ENCODE measurements around the gene POMGNT1. TPM values are rescaled to one million over a fixed set of nuclear protein-coding genes. Genes with fewer than 3 reads are reported as not detected.

The POMGNT1 gene
- total and polyA plus RNA-seq, 2 of the 13 experiments (the other 11 are each of a cell fraction or from before 2014, with no cell fraction given), result 33.9 to 46.8 TPM

DNA sequence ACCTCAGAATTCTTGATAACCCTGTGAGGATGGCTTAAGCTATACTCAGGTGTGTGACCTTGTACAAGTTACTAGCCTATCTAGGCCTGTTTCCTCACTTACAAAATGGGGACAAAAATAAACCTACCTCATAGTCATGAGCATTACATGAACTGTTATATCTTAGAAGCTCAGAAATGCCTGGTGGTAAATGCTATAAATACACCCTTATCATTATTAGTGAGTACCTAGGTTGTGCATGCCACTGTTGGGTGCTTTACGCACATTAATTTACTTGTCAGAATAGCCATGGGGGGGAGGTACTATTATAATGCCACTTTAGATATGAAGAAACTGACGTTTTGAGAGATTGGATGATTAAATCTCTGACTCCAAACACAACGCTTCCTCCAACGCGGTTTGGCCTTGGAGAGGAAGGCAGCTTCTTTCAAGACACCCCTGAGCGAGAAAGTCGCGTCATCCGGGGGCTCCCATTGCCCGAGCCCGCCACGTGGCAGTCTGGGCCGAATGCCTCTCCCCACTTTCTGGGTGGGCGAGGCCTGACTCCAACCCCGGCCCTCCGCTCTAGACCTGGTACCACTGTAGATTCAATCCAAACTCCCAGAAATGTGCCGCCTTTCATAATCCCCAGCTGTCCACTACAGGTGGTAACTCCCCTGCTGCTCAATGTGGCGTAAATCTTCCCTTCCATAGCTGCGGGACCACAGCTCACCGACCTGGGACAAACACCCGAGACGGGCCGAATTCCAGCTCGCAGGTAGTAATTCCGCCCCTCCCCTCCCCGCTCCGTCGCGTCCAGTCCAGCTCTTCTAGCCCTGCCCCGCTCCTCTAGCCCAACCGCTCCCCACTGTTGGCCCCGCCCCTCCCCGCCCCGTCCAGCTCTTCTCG, 48.6 kb upstream of the POMGNT1 start (continued):
- TF ChIP-seq, protein P1, sequence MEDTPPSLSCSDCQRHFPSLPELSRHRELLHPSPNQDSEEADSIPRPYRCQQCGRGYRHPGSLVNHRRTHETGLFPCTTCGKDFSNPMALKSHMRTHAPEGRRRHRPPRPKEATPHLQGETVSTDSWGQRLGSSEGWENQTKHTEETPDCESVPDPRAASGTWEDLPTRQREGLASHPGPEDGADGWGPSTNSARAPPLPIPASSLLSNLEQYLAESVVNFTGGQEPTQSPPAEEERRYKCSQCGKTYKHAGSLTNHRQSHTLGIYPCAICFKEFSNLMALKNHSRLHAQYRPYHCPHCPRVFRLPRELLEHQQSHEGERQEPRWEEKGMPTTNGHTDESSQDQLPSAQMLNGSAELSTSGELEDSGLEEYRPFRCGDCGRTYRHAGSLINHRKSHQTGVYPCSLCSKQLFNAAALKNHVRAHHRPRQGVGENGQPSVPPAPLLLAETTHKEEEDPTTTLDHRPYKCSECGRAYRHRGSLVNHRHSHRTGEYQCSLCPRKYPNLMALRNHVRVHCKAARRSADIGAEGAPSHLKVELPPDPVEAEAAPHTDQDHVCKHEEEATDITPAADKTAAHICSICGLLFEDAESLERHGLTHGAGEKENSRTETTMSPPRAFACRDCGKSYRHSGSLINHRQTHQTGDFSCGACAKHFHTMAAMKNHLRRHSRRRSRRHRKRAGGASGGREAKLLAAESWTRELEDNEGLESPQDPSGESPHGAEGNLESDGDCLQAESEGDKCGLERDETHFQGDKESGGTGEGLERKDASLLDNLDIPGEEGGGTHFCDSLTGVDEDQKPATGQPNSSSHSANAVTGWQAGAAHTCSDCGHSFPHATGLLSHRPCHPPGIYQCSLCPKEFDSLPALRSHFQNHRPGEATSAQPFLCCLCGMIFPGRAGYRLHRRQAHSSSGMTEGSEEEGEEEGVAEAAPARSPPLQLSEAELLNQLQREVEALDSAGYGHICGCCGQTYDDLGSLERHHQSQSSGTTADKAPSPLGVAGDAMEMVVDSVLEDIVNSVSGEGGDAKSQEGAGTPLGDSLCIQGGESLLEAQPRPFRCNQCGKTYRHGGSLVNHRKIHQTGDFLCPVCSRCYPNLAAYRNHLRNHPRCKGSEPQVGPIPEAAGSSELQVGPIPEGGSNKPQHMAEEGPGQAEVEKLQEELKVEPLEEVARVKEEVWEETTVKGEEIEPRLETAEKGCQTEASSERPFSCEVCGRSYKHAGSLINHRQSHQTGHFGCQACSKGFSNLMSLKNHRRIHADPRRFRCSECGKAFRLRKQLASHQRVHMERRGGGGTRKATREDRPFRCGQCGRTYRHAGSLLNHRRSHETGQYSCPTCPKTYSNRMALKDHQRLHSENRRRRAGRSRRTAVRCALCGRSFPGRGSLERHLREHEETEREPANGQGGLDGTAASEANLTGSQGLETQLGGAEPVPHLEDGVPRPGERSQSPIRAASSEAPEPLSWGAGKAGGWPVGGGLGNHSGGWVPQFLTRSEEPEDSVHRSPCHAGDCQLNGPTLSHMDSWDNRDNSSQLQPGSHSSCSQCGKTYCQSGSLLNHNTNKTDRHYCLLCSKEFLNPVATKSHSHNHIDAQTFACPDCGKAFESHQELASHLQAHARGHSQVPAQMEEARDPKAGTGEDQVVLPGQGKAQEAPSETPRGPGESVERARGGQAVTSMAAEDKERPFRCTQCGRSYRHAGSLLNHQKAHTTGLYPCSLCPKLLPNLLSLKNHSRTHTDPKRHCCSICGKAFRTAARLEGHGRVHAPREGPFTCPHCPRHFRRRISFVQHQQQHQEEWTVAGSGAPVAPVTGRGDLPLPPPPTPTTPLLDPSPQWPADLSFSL (CRISPR knock-in tag; IDR thresholded peaks at IDR 0.05), result no peak
- TF ChIP-seq, protein P2, sequence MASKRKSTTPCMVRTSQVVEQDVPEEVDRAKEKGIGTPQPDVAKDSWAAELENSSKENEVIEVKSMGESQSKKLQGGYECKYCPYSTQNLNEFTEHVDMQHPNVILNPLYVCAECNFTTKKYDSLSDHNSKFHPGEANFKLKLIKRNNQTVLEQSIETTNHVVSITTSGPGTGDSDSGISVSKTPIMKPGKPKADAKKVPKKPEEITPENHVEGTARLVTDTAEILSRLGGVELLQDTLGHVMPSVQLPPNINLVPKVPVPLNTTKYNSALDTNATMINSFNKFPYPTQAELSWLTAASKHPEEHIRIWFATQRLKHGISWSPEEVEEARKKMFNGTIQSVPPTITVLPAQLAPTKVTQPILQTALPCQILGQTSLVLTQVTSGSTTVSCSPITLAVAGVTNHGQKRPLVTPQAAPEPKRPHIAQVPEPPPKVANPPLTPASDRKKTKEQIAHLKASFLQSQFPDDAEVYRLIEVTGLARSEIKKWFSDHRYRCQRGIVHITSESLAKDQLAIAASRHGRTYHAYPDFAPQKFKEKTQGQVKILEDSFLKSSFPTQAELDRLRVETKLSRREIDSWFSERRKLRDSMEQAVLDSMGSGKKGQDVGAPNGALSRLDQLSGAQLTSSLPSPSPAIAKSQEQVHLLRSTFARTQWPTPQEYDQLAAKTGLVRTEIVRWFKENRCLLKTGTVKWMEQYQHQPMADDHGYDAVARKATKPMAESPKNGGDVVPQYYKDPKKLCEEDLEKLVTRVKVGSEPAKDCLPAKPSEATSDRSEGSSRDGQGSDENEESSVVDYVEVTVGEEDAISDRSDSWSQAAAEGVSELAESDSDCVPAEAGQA (IDR thresholded peaks at IDR 0.05; ENCODE audit: low read depth), result no peak
- TF ChIP-seq, protein P2 (CRISPR knock-in tag; IDR thresholded peaks at IDR 0.05; ENCODE audit: borderline replicate concordance), result no peak
- TF ChIP-seq CREM (IDR thresholded peaks at IDR 0.05) (no peak), CREM (CRISPR knock-in tag; IDR thresholded peaks at IDR 0.05) (no peak), ZNF143 (CRISPR knock-in tag; IDR thresholded peaks at IDR 0.05) (no peak), JDP2 (CRISPR knock-in tag; IDR thresholded peaks at IDR 0.05; ENCODE audit: borderline replicate concordance) (no peak), ZFAT (CRISPR knock-in tag; conservative IDR thresholded peaks at IDR 0.05) (no peak), ZNF850 (CRISPR knock-in tag; conservative IDR thresholded peaks at IDR 0.05) (no peak), ZFX (CRISPR knock-in tag; IDR thresholded peaks at IDR 0.05; ENCODE audit: low read depth) (peak; percentile 84), HNF4A (CRISPR knock-in tag; IDR thresholded peaks at IDR 0.05) (no peak), ZNF138 (CRISPR knock-in tag; IDR thresholded peaks at IDR 0.05; ENCODE audit: low read depth) (0 out of 2 replicates have a peak, but pooled peaks have one; percentile 37), ZNF569 (CRISPR knock-in tag; IDR thresholded peaks at IDR 0.05; ENCODE audit: borderline replicate concordance) (no peak), POLR2G (IDR thresholded peaks at IDR 0.05; ENCODE audit: low read depth, low read length) (peak; percentile 50; the same call in 1 of the 2 replicates), ZNF441 (CRISPR knock-in tag; IDR thresholded peaks at IDR 0.05; ENCODE audit: borderline replicate concordance) (no peak), POLR2AphosphoS5 (IDR thresholded peaks at IDR 0.05; ENCODE audit: low read depth, low read length) (peak; percentile 75)
- TF ChIP-seq, protein P3, sequence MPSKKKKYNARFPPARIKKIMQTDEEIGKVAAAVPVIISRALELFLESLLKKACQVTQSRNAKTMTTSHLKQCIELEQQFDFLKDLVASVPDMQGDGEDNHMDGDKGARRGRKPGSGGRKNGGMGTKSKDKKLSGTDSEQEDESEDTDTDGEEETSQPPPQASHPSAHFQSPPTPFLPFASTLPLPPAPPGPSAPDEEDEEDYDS (CRISPR knock-in tag; IDR thresholded peaks at IDR 0.05), result peak; percentile 19; the same call in 1 of the 2 replicates

Data from HepG2 (cell line).